Measurements from ENCODE around the gene INTS15. TPM values are rescaled to one million over a fixed set of nuclear protein-coding genes. Genes with fewer than 3 reads are reported as not detected.
"Not testable (repeated sequence)": the region's sequence is repeated elsewhere in the genome, so short reads cannot be mapped to it uniquely, and the experiment has no call there.

The INTS15 gene
- polyA plus RNA-seq, 3 donors = 32.7 to 44.3 (median 35.4) TPM

DNA sequence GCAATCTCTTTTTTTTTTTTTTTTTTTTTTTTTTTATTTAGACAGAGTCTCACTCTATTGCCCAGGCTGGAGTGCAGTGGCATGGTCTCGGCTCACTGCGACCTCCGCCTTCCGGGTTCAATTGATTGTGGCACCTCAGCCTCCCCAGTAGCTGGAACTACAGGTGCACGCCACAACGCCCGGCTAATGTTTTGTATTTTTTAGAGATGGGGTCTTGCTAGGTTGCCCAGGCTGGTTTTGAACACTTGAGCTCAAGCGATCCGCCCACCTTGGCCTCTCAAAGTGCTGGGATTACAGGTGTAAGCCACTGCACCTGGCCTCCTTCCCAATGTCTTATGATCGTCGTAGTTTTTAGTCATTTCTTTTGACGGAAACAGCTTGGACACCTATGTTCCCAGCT, 19.0 kb downstream of the INTS15 start:
- DNase-seq (ENCODE audit: extremely low read depth in 1 of 11, low read depth in 9 of 11, low spot score in 4 of 11) = no peak

DNA sequence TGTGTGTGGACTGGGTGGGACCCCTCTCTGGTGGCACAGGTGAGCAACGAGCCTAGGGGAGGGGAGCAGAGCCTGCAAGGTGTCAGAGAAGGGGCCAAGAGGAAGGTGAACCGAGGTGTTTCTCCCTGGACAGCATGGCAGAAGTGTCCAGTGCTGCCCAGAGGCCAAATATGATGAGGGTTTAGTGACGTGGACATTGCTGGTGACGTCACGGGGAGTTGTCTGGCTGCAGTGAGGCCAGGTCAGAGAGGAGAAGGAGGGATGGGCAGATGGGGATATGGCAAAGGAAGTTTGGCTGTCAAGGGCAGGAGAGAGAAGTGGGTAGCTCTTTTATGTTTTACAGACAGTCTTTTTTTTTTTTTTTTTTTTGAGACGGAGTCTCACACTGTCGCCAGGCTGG, 23.0 kb downstream of the INTS15 start:
- DNase-seq (ENCODE audit: extremely low read depth in 1 of 11, low read depth in 9 of 11, low spot score in 4 of 11) = no peak

DNA sequence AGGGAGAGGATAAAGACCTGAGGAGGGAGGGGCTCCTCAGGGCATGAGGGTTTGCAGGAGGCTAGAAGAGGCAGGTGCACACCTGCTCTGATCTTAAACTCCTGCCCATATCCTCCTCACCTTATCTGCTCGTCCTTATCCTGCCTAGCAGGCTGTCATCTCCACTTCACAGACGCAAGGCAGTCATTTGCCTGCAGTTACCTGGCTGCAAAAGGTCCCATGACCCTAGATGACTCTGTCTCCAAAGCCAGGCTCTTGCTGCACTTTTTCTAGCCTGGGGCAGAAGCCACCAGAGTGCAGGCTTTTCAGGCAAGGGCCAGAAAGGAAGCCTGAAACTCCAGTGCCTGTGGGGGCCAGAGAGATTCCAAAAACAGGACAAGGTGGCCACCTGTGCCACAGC, 23.9 kb downstream of the INTS15 start:
- DNase-seq (ENCODE audit: extremely low read depth in 1 of 11, low read depth in 9 of 11, low spot score in 4 of 11) = no peak

DNA sequence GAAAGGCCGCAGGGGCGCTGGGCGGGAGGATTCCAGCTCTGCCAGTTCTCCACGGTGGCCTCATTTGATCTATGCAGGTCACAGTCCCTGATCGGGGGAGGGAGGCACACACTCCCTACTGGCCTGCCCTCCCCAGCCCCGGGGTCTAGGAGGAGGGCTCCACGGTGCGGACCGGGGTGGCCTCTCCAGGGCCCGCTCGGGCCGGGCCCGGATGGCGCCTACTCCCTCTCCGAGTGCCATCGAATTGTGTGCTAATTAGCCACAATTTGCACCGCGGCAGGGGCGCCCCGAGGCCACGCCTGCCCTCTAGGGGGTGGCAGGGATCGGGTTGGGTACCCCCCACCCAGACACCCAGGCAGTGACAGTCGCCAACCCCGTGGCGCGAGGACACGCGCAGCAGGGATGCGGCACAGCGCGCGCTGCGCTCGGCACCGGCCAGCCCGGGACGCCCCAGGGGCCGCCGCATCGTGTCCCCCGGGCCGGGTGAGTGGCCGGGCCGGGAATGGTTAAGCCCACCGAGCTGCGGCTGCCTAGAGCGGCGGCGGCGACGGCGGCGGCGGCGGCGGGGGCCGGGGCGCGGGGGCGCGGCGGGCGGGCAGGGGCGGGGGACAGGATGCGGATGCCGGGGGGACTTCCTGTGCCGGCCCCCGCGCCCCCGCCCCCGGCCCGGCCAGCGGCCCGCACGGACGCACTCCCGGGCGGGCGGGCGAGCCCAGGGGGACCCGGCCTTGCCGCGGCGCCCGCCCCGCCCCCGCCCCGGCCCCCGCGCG, 25.3 kb downstream of the INTS15 start, which contains the start of gene ZNF853:
ZNF853 (plus strand) TSS at position 658 of the 770 bp plus-strand sequence. CDS start 565 bp downstream, outside the sequence.
- DNase-seq (ENCODE audit: extremely low read depth in 1 of 11, low read depth in 9 of 11, low spot score in 4 of 11) = no peak

DNA sequence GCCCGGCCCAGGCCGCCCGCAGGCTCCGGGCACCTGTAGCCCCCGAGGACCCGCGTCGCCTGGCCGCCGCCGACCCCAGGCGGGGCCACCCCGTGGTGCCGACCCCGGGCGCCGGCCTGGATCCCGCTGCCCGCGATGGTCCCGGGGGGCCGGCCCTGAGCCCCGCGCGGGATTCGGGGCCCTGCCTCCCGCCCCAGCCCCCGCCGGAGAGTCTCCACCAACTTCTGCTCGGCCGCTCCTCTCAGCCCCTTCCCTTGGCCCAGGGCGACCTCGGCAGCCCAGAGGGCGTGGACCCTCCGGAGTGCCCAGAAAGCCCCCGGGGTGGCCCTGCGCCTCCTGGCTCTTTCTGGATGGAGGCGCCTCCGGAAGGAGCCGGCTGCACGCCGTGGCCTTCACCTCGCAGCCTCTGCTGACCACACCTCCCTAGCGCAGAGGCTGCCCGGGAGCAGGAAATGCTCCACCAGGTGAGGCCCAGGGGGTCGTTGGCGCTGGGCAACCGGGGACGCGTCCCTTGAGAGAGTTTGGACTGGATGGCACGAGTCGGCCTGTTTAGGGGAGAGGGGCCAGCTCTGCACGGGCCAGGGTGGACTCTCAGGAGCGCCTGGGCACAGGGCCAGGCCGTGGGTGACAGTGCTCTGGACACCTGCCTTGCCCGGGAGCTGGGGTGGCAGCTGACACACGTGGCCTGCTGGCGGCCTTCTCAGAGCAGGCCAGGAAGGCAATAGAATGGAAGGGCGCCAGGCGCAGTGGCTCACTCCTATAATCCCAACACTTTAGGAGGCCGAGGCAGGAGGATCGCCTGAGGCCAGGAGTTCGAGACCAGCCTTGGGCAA, 26.1 kb downstream of the INTS15 start:
- DNase-seq (ENCODE audit: extremely low read depth in 1 of 11, low read depth in 9 of 11, low spot score in 4 of 11) = no peak

DNA sequence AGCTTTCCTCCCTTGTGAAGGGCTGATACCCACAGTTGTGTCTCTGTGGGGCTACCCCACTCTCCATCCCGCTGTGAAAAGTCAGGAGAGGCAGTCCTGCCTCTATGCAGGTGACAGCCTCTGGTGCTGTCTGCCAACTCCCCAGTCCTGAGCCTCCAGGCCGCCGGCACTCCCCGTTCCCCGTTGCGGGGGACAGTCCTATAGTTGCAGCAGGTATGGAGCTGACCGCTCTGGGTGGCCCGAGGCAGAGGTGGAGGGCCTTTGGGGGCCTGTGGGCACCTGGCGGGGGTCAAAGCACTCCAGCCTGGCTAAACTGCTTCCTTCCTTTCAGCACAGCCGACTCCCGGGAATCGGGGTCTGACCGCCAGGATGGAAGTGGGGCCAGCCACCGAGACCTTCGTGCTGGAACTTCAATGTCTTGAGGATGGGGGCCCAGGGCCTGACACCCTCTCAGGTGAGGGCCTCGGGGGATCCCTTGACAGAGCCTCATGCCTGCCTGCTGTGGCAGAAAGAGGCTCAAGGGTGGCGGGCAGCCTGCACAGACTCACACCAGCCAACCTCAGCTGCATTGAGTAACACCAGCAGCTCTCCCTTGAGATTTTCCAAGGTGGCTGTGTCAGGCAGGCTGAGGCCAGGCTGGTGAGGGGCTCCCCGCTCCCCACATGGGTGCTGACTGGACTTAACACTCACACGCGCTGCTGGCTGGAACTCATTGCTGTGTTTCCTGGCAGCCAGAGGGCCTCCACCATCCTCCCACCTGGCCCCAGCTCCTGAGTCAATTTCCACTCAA, 27.2 kb downstream of the INTS15 start:
- no peak for DNase-seq (ENCODE audit: extremely low read depth in 1 of 11, low read depth in 9 of 11, low spot score in 4 of 11)

DNA sequence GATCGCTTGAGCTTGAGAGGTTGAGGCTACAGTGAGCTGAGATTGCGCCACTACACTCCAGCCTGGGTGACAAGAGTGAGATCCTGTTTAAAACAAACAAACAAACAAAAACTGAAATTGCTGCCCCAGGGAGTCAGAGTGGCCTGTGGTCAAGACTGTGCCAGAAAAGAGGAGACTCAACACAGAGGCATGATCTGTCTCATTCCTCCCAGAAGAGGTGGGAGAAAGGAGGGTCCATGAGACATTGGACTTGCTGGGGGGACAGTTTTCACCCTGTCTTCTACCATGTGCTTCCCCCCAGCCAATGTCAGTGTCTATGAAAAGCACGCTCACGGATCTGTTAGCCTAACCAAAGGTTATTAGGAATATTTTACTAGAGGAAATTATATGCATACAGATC, 28.8 kb downstream of the INTS15 start:
- no peak for DNase-seq (ENCODE audit: extremely low read depth in 1 of 11, low read depth in 9 of 11, low spot score in 4 of 11)

DNA sequence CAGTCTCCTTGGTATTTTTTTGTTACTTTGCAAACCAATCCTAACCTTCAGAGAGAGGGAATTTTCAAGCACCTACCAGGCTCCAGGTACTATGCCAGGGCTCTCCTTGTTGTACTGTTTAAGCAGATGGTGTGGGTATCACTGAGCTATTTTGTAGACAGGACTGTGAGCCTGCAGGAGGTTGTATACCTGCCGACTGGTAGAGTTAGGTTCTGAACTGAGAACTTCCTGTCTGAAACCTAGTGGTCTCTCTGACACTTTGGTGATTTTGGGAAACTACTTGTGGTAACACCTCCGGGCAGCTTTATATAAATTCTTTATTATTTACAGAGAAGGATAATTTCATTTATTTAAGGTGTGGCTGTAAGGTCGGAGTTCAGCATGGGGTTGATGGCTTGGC, 30.1 kb downstream of the INTS15 start:
- DNase-seq (ENCODE audit: extremely low read depth in 1 of 11, low read depth in 9 of 11, low spot score in 4 of 11) = no peak

DNA sequence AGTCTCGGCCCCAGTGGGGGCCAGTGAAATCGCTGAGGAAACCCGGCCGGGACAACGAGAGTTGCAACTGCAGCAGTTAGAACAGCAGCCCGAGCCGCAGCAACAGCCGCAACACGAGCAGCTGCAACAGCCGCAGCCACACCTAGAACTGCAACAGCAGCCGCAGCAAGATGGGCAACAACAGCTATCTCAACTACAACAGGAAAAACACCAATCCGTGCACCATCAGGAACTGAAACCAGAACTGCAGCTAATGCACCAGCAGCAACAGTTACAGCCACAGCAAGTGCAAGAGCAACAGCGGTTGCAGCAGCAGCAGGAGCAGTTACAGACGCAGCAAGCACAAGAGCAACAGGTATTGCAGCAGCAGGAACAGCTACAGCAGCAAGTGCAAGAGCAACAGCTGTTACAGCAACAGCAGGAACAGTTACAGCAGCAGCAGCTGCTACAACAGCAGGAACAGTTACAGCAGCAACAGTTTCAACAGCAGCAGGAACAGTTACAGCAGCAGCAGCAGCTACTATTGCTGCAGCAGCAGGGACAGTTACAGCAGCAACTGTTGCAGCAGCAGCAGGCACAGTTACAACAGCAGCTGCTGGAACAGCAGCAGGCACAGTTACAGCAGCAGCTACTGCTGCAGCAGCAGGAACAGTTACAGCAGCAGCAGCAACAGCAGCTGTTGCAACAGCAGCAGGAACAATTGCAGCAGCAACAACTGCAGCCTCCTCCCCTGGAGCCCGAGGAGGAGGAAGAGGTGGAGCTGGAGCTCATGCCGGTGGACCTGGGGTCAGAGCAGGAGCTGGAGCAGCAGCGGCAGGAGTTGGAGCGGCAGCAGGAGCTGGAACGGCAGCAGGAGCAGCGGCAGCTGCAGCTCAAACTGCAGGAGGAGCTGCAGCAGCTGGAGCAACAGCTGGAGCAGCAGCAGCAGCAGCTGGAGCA, 31.6 kb downstream of the INTS15 start:
- no peak for DNase-seq (ENCODE audit: extremely low read depth in 1 of 11, low read depth in 9 of 11, low spot score in 4 of 11)

DNA sequence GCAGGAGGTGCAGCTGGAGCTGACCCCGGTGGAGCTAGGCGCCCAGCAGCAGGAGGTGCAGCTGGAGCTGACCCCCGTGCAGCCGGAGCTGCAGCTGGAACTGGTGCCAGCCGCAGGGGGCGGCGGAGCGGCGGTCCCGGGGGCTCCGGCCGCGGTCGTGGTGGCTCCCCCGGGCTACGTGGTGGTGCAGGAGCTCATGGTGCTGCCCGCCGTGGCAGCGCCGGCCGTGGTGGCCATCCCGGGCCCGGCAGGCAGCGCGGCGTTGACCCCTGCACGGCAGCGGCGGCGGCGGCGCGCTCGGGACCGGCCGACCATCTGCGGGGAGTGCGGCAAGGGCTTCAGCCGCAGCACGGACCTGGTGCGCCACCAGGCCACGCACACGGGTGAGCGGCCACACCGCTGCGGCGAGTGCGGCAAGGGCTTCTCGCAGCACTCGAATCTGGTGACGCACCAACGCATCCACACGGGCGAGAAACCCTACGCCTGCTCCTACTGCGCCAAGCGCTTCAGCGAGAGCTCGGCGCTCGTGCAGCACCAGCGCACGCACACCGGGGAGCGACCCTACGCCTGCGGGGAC, 32.4 kb downstream of the INTS15 start:
- DNase-seq (ENCODE audit: extremely low read depth in 1 of 11, low read depth in 9 of 11, low spot score in 4 of 11) = no peak

DNA sequence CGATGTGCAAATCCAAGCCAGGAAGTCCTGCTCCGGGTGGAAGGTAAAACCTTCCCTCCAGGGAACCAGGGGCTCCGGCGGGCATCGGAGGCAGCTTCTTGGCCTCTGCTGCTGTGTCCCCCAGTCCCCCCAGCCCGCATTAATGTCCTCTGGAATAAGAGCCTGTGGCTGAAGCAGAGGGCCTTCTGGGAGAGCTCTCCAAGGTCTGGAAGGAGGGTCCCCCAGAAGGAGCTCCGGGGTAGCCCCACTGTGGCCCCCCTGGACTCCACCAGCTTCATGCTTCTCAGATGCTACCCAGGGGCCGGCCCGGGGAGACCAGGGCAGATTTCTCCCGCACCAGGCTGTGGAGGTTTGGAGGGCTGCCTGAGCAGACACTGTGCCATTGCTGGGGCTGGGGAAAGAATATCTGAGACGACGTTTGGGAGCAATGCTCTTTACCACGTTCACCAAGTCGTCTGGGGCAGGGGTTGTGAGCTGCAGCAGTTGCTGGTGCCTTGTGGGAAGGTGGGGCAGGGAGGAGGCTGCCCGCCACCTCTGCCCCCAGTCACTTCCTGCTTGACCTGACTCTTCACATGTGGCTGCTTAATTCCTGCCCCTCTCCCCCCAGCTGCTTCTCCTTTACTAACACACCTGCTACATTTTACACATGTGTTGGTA, 33.9 kb downstream of the INTS15 start:
- DNase-seq (ENCODE audit: extremely low read depth in 1 of 11, low read depth in 9 of 11, low spot score in 4 of 11) = no peak

DNA sequence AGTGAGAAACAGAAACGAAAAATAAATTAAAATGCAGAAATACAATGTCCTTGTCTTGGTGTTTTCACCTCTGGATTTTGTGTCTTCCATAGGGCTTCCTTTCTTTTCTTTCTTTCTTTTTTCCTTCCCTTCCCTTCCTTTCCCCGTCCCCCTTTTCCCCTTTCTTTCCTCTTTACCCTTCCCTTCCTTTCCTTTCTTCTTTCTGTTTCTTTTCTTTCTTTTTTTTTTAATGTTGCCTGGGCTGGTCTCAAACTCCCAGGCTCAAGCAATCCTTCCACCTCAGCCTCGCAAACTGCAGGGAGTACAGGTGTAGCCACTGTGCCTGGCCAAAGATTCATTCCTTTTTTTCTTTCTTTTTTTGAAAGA, 34.4 kb downstream of the INTS15 start:
- DNase-seq (ENCODE audit: extremely low read depth in 1 of 11, low read depth in 9 of 11, low spot score in 4 of 11) = no peak

DNA sequence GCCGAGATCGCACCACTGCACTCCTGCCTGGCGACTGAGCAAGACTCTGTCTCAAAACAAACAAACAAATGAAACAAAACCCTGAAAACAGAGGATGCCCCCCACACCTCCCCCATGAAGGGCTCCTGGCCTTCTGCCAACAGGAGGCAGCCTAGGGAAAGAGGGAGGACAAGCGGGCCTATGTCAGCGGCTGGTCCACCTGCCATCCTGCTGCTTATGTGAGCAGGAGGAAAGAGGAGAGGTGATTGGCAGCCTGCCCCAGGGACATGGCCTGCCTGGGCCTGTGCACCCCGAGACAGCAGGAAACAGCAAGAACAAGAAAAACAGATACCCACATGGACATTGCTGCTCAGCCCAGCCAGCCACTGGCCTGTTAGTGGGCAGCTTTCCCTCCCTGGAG, 38.2 kb downstream of the INTS15 start:
- no peak for DNase-seq (ENCODE audit: extremely low read depth in 1 of 11, low read depth in 9 of 11, low spot score in 4 of 11)

DNA sequence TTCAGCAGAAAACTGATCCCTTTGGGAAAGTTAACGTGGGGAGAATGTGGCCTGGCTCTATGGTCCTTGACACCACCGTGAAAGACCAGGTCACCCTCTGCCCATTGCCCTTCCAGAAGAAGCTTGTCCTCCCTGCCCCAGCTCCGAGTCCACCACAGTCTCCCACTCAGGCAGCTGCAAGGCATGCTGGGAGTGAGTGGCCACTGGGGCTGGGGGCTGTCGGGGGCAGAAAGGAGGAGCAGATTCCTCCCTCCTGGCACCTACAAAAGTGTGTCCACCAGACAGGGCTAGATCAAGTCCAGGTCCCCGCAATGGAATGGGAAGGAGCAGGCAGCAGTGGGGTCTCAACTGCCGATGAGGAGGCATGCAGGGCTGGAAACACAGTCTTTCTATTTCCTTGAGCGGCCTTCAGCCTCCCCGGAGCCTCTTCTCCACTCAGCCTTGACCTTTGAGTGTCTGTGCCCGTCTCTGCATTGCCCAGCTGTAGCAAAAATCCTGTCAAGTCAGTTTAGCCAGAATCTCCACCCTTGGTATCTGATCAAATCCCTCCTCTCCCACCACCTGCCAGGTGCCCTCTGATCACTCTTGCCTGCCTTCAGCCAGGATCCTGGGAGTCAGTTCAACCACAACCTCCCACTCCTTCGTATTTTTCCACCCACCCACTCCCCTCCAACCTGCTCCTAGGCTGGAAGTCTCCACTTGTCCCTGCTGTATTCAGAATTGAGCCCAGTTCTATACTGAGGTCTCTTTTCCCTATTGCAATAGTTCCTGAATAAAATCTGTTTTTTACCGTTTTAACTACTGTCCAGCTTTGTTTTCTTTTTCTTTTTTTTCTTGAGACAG, 40.4 kb downstream of the INTS15 start:
- DNase-seq (ENCODE audit: extremely low read depth in 1 of 11, low read depth in 9 of 11, low spot score in 4 of 11) = no peak

DNA sequence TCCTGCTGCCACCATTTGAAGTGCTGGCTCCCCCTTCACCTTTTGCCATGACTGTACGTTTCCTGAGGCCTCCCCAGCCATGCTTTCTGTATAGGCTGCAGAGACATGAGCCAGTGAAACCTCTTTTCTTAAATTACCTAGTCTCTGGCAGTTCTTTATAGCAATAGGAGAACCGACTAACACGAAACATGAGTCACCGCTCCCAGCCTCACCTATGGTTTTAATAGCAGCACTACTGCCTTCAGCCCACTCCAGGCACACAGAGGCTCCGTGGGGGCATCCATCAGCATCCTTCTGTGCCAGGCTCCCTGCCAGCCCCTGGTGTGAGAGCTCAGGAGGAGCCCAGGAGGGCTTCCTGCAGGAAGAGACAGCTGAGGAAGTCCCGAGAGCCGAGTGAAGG, 41.8 kb downstream of the INTS15 start:
- no peak for DNase-seq (ENCODE audit: extremely low read depth in 1 of 11, low read depth in 9 of 11, low spot score in 4 of 11)

DNA sequence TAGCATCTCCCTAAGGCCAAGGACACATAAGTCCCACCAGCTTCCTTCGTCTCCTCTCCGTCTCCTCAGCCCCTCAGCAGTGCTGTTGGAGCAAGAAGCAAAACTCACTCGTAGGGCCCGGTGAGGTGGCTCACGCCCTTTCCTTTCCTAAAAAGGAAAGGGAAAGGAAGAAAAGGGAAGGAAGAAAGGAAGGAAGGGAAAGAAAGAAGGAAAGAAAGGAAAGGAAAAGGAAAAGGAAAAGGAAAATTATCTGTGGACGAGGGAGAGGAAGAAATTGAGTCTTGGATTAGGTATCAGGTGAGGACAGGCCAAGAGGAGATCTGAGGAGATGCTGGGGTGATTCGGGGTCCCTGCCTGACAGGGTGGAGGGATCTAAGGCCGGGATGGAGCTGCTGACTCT, 44.2 kb downstream of the INTS15 start:
- no peak for DNase-seq (ENCODE audit: extremely low read depth in 1 of 11, low read depth in 9 of 11, low spot score in 4 of 11)

DNA sequence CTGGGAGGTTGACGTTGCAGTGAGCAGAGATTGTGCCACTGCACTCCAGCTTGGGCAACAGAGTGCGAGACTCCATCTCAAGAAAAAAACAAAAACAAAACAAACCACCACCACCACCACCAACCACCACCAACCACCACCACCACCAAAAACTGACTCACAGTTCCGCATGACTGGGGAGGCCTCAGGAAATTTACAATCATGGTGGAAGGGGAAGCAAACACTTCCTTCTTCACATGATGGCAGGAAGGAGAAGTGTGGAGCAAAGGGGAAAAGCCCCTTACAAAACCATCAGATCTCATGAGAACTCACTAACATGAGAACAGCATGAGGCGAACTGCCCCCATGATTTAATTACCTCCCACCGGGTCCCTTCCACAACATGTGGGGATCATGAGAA, 45.1 kb downstream of the INTS15 start:
- not testable (repeated sequence) for DNase-seq (ENCODE audit: extremely low read depth in 1 of 11, low read depth in 9 of 11, low spot score in 4 of 11)
